Gastroesophageal sphincter (tissue), 3 donors: ENCODE data around the gene EVX1.

ENCODE experiments used
- CTCF ChIP-seq, 4 experiments: fragments of 200-600 bp in 2 of 4; fragments of 450-650 bp in 2 of 4; sonication (generic) in 1 of 4; IDR thresholded peaks; one replicate each; pipeline ENCODE4 v1.5.1; 2017 to 2019; ENCODE audit warnings: antibody characterized with exemption in 4 of 4, mild to moderate bottlenecking in 2 of 4, moderate library complexity in 2 of 4
- POLR2A ChIP-seq, 2 donors: fragments of 450-650 bp; IDR thresholded peaks; one replicate each; pipeline ENCODE4 v1.6.1; 2017; ENCODE audit warnings: antibody characterized with exemption in 2 of 2, mild to moderate bottlenecking in 2 of 2, moderate library complexity in 1 of 2
- POLR2AphosphoS5 ChIP-seq: sonication (generic); formaldehyde crosslinking; IDR thresholded peaks from one replicate; pipeline ENCODE4 v1.6.1; 2017; ENCODE audit warnings: antibody characterized with exemption

GRCh38 chr7:27223941-27224575 lies 18.5 kb upstream of the EVX1 start:
- no peak for TF ChIP-seq CTCF (IDR thresholded peaks at IDR 0.05)
- TF ChIP-seq POLR2AphosphoS5 = no peak
- TF ChIP-seq POLR2A (IDR thresholded peaks at IDR 0.05) = no peak
